SK-N-SH treated with all-trans-retinoic acid at 6 μM for 48 hours (cell line): ENCODE data around the gene SIM1.

Source experiments
- ARNTL ChIP-seq: fragments of 450-650 bp; formaldehyde crosslinking; IDR thresholded peaks from 2 replicates; pipeline ENCODE4 v1.5.0; 2020; ENCODE audit warnings: low read depth, mild to moderate bottlenecking, moderate library complexity, borderline replicate concordance
- SNAI2 ChIP-seq: fragments of 250-450 bp; sonication (Bioruptor Pico); IDR thresholded peaks from 2 replicates; pipeline ENCODE4 v1.5.0; 2020; ENCODE audit warnings: mild to moderate bottlenecking, moderate library complexity
- TOX ChIP-seq: fragments of 250-450 bp; sonication (Bioruptor Pico); IDR thresholded peaks from 2 replicates; pipeline ENCODE4 v1.8.0; 2021; ENCODE audit warnings: mild to moderate bottlenecking, moderate library complexity, borderline replicate concordance
- TF ChIP-seq, protein P1 (sequence below): fragments of 250-450 bp; sonication (Bioruptor Pico); IDR thresholded peaks from 2 replicates; pipeline ENCODE4 v1.5.0; 2020; ENCODE audit warnings: mild to moderate bottlenecking, moderate library complexity
- TF ChIP-seq, protein P2 (sequence below): fragments of 250-450 bp; sonication (Bioruptor Pico); IDR thresholded peaks from 2 replicates; pipeline ENCODE4 v1.5.1; 2021; ENCODE audit warnings: mild to moderate bottlenecking, moderate library complexity

DNA sequence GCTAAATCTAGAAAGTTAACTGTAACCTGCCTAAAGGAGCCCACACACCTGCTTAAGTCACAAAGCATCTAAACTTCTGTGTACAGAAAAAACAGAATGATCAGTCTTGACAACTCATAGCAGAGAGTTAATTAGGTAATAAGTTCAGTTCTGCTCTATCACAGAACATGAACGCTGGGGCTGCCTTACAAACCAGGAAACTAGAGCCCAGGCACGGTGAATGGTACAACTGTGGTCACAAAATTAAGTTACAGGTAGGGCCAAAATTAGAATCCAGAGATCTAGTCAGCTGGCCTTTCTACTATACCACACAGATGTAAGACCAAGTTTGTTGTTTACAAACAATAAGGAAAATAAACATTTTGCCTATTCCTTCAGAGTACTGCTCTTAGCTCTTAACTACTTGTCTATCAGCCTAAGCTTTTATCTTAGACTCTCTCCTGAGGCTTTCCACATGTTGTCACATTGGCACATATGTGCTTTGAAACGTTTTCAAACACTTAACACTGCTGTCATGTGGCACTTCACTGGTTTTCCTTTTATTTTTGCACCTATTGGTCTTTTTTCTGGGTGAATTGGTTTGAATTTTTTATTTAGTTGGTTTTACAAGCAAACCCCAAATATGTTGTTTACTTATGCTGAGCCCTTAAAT lies 75.7 kb downstream of the SIM1 start:
- TF ChIP-seq ARNTL (CRISPR knock-in tag) (no peak), TOX (CRISPR knock-in tag) (no peak), SNAI2 (CRISPR knock-in tag) (no peak)
- TF ChIP-seq, protein P1, sequence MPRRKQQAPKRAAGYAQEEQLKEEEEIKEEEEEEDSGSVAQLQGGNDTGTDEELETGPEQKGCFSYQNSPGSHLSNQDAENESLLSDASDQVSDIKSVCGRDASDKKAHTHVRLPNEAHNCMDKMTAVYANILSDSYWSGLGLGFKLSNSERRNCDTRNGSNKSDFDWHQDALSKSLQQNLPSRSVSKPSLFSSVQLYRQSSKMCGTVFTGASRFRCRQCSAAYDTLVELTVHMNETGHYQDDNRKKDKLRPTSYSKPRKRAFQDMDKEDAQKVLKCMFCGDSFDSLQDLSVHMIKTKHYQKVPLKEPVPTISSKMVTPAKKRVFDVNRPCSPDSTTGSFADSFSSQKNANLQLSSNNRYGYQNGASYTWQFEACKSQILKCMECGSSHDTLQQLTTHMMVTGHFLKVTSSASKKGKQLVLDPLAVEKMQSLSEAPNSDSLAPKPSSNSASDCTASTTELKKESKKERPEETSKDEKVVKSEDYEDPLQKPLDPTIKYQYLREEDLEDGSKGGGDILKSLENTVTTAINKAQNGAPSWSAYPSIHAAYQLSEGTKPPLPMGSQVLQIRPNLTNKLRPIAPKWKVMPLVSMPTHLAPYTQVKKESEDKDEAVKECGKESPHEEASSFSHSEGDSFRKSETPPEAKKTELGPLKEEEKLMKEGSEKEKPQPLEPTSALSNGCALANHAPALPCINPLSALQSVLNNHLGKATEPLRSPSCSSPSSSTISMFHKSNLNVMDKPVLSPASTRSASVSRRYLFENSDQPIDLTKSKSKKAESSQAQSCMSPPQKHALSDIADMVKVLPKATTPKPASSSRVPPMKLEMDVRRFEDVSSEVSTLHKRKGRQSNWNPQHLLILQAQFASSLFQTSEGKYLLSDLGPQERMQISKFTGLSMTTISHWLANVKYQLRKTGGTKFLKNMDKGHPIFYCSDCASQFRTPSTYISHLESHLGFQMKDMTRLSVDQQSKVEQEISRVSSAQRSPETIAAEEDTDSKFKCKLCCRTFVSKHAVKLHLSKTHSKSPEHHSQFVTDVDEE (CRISPR knock-in tag): no peak
- TF ChIP-seq, protein P2, sequence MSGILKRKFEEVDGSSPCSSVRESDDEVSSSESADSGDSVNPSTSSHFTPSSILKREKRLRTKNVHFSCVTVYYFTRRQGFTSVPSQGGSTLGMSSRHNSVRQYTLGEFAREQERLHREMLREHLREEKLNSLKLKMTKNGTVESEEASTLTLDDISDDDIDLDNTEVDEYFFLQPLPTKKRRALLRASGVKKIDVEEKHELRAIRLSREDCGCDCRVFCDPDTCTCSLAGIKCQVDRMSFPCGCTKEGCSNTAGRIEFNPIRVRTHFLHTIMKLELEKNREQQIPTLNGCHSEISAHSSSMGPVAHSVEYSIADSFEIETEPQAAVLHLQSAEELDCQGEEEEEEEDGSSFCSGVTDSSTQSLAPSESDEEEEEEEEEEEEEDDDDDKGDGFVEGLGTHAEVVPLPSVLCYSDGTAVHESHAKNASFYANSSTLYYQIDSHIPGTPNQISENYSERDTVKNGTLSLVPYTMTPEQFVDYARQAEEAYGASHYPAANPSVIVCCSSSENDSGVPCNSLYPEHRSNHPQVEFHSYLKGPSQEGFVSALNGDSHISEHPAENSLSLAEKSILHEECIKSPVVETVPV (CRISPR knock-in tag): no peak
